HG03469 (cell line): ENCODE results near the gene EID3.
"Not testable (repeated sequence)": the region's sequence is repeated elsewhere in the genome, so short reads cannot be mapped to it uniquely, and the experiment has no call there.

ENCODE experiments used
- ATAC-seq: cut with Tn5 transposase; IDR thresholded peaks from one replicate; pipeline ENCODE4 v1.9.1; 2021; ENCODE audit warnings: mild to moderate bottlenecking, moderate library complexity, moderate number of reproducible peaks; ENCODE audit not compliant: unreplicated experiment

The EID3 gene

GRCh38 chr12:104288635-104289274 lies 14.8 kb upstream of the EID3 start:
- peak; percentile 41 for ATAC-seq

- ATAC-seq, result no peak
These were observed 13.2 kb upstream of the EID3 start for GRCh38 chr12:104290320-104290719.

DNA sequence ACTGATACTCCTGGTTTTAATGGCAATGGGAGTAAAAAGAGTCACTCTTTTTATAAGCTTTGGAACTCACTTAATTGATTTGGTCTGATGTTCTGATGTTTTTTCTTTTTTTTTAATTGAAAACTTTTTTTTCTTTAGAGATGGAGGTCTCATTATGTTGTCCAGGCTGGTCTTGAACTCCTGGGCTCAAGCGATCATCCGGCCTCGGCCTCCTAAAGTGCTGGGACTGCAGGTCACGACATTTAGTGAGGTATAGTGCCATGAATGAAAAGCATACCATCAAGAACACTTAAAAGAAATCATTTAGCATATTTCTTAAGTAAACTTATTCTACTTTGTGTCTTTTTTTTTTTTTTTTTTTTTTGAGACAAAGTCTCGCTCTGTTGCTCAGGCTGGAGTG lies 12.7 kb upstream of the EID3 start:
- no peak for ATAC-seq

DNA sequence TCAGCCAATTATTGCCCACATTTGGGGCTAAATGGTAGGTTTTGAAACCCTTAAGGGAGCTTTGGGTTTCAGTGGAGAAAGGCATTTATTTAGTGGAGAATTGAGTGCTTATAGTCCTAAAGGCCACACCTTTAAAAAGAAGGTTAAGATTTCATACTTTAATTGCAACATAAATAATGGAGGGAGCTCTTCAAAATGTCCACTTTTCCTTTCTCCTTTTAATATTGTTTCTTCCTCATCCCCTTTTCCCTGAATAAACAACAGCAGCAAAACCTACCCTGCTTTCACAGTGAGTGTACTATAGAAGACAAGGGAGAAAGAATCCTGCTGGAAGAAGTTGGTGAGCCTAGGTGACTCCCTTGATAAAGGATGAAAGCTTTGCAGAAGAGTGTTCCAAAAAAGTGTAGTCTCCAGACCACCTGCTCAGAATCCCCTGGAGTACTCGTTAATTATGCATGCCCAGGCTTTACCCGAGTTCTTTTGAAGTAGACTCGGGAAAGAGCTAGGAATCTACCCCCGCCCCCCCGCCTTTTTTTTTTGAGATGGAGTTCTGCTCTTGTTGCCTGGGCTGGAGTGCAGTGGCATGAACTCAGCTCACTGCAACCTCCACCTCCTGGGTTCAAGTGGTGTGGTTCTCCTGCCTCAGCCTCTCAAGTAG lies 11.5 kb upstream of the EID3 start:
- no peak for ATAC-seq

GRCh38 chr12:104292872-104293794 lies 10.4 kb upstream of the EID3 start:
- ATAC-seq, result no peak

- ATAC-seq, result not testable (repeated sequence)
These were observed 9.2 kb upstream of the EID3 start for GRCh38 chr12:104294158-104294859.

- no peak for ATAC-seq
These were observed 8.4 kb upstream of the EID3 start for GRCh38 chr12:104294927-104295668.

DNA sequence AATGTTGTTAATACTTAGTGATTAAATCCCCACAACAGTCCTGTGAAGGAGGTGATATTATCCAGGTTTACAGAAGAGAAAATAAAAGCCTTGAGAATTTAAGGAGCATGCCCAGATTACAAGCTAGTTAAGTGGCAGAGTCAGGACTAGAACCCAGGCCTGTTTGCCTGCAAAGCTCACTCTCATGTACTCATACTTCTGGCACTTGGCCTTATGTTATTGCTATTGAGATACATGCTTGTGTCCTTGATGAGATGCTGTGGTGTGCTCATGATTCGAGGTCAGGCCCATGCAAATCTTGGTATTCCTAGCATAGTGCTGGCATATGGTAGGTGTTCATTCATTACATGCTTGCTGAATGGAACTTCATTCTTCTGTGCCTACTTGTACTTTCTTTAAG lies 7.6 kb upstream of the EID3 start:
- ATAC-seq, result no peak

DNA sequence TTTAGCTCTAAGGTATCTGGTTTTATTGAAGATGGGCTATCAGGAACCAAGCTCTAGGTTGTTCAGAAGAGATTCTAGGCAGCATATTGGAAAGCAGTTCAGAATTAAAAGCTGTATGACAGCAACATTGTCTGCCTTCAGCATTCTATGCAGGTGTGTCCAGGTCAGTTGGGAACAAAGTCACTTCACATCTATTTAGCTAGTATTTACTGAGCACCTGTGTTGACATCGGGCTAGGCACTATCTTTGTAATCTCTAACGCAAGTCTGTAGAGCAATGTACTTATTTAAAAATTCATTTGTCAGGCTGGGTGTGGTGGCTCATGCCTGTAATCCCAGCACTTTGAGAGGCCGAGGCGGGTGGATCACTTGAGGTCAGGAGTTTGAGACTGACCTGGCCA lies 6.8 kb upstream of the EID3 start:
- ATAC-seq, result no peak

- ATAC-seq, result no peak
These were observed 5.9 kb upstream of the EID3 start for GRCh38 chr12:104297477-104298113.

- no peak for ATAC-seq
These were observed 3.6 kb upstream of the EID3 start for GRCh38 chr12:104299842-104300481.

GRCh38 chr12:104304261-104305009 lies 896 bp downstream of the EID3 start:
- no peak for ATAC-seq

DNA sequence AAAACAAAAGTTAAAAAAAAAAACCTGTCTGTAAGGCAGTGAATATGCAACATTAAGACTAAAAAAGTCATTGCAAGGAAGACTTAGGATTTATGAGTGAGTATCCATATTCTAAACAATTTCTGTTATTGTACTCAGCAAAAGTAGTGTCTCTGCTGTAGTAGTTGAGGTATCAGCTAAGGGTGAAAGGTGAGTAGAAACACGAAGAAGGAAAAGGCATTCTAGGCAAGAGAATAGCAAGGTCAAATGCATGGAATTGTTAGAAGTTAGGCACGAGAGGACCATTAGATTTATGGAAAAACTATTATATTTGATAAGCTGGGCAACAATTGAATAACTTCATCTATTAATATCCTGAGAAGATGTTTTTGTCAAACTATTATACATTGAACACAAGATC lies 1.8 kb downstream of the EID3 start:
- ATAC-seq, result no peak

GRCh38 chr12:104306376-104306775 lies 2.8 kb downstream of the EID3 start:
- ATAC-seq, result no peak

GRCh38 chr12:104306943-104307654 lies 3.6 kb downstream of the EID3 start:
- ATAC-seq, result no peak

- ATAC-seq, result no peak
These were observed 4.1 kb downstream of the EID3 start for GRCh38 chr12:104307655-104308000.

- no peak for ATAC-seq
These were observed 6.0 kb downstream of the EID3 start for GRCh38 chr12:104309446-104309993.
